MM.1S (cell line): Measurements from ENCODE around the gene RPL7A.

Experiments used
- EZH2 ChIP-seq: fragments of 300-600 bp; sonication (generic); optimal IDR thresholded peaks from 2 replicates; pipeline ENCODE3; 2017; ENCODE audit warnings: low read depth, mild to moderate bottlenecking, antibody characterized with exemption, low read length, mixed read lengths
- EZH2phosphoT487 ChIP-seq: fragments of 300-600 bp; sonication (generic); IDR thresholded peaks from 2 replicates; pipeline ENCODE4 v1.6.1; 2018; ENCODE audit warnings: antibody characterized with exemption, low read length
- TF ChIP-seq, protein P1 (sequence below): fragments of 300-600 bp; sonication (generic); IDR thresholded peaks from 2 replicates; pipeline ENCODE4 v1.5.1; 2016; ENCODE audit warnings: antibody characterized with exemption, low read length, mixed read lengths

- TF ChIP-seq, protein P1, sequence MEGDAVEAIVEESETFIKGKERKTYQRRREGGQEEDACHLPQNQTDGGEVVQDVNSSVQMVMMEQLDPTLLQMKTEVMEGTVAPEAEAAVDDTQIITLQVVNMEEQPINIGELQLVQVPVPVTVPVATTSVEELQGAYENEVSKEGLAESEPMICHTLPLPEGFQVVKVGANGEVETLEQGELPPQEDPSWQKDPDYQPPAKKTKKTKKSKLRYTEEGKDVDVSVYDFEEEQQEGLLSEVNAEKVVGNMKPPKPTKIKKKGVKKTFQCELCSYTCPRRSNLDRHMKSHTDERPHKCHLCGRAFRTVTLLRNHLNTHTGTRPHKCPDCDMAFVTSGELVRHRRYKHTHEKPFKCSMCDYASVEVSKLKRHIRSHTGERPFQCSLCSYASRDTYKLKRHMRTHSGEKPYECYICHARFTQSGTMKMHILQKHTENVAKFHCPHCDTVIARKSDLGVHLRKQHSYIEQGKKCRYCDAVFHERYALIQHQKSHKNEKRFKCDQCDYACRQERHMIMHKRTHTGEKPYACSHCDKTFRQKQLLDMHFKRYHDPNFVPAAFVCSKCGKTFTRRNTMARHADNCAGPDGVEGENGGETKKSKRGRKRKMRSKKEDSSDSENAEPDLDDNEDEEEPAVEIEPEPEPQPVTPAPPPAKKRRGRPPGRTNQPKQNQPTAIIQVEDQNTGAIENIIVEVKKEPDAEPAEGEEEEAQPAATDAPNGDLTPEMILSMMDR: no peak
- no peak for TF ChIP-seq EZH2
- no peak for TF ChIP-seq EZH2phosphoT487
Measured at GRCh38 chr9:133321411-133321935, 26.5 kb upstream of the RPL7A start.
